ENCODE measurements around the gene DRICH1. TPM values are rescaled to one million over a fixed set of nuclear protein-coding genes. Genes with fewer than 3 reads are reported as not detected.
A peak's percentile ranks its signal among the peaks of the same experiment; 100 is the strongest.
"Not testable (repeated sequence)": the region's sequence is repeated elsewhere in the genome, so short reads cannot be mapped to it uniquely, and the experiment has no call there.

DRICH1 gene
- total RNA-seq, 1 donor from 2014 or later: not detected

DNA sequence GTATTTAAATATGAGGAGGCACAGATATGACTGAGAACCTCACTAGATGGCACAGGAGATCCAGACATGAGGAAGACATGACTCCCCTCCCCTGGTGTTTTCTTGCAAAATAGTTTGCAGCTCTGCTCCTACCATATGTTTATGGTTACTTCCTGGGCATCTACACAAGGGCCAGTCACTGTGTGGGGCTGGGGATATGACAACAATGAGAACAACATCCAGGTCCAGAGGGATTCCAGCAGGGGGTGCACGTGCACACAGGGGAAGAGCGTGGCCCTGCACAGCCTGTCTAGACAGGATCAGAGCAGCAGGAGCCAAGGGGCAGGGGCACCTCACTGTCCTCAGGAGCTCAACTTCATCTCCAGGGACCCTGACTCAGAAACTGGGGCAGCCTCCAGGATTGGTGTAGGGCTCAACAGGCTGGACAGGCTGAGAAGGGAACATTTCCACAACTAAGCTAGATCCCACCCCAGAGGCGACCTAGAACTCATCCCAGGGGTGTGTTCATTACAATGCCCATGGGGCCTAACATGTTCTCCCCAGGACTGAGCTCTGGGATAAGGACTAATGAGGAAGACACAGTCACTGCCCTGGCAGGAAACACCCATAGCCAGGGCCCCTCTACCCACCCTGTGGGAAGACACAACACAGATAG lies 4.6 kb downstream of the DRICH1 start:
- H3K4me1 ChIP-seq; H3K4me3 ChIP-seq; H3K27me3 ChIP-seq; H3K27ac ChIP-seq; H3K9me3 ChIP-seq; DNase-seq (ENCODE audit: low spot score in 2 of 2); intact Hi-C loops (cut with DNase I); H3K36me3 ChIP-seq: not testable (repeated sequence)
- TF ChIP-seq, protein P1, sequence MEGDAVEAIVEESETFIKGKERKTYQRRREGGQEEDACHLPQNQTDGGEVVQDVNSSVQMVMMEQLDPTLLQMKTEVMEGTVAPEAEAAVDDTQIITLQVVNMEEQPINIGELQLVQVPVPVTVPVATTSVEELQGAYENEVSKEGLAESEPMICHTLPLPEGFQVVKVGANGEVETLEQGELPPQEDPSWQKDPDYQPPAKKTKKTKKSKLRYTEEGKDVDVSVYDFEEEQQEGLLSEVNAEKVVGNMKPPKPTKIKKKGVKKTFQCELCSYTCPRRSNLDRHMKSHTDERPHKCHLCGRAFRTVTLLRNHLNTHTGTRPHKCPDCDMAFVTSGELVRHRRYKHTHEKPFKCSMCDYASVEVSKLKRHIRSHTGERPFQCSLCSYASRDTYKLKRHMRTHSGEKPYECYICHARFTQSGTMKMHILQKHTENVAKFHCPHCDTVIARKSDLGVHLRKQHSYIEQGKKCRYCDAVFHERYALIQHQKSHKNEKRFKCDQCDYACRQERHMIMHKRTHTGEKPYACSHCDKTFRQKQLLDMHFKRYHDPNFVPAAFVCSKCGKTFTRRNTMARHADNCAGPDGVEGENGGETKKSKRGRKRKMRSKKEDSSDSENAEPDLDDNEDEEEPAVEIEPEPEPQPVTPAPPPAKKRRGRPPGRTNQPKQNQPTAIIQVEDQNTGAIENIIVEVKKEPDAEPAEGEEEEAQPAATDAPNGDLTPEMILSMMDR (IDR thresholded peaks at IDR 0.05): peak in 1 of 3 experiments; percentile 14

DNA sequence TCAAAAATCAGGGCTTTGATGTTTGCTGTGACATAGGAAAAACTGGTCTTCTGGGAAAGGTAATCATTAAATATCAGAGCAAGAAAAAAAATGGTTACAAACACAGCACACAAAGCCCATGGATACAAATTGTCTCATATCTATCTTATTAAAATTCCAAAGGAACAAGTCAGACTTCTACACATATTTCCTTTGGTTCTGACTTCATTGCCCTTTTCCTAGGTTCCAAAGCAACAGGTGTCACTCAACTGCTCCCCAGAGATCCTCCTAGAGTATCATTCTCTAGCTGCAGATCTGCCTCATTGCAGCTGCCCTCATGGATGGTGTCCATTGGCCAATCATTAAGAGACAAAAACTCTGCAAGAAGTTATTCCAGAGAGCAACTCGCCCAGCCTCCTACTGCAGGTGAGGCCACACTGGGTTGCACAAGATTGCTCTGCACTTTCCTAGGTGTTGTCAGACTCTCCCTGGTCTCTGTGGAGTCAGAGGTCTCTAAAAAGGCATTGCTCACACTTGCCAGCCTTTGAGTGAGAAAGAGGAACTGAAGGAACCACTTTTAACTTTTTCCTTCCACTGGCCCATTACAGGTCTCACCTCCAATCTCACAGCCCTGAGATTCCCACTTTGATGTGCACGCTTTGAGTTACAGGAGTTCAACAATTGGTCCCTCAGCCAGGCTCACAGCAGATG lies 5.7 kb downstream of the DRICH1 start:
- H3K27ac ChIP-seq: no peak overlapping the region
- H3K9me3 ChIP-seq: no peaks in the 10 kb centered on the region
- H3K4me1 ChIP-seq: no peaks in the 10 kb centered on the region
- TF ChIP-seq, protein P1 (IDR thresholded peaks at IDR 0.05): no peak
- DNase-seq (ENCODE audit: low spot score in 2 of 2): no peak
- no peaks in the 10 kb centered on the region for H3K36me3 ChIP-seq
- intact Hi-C loops (cut with DNase I): no loop called here
- H3K27me3 ChIP-seq: no peaks in the 10 kb centered on the region
- H3K4me3 ChIP-seq: no peak overlapping the region

- Histone ChIP-seq H3K36me3 (no peaks in the 10 kb centered on the region), H3K27me3 (no peaks in the 10 kb centered on the region), H3K4me3 (no peak overlapping the region), H3K9me3 (no peaks in the 10 kb centered on the region), H3K4me1 (no peaks in the 10 kb centered on the region), H3K27ac (no peak overlapping the region)
- intact Hi-C loops (cut with DNase I): no loop called here
- TF ChIP-seq, protein P1 (IDR thresholded peaks at IDR 0.05): no peak
- DNase-seq (ENCODE audit: low spot score in 2 of 2): no peak
Measured at GRCh38 chr22:23622634-23623033, 9.5 kb downstream of the DRICH1 start.

GRCh38 chr22:23621916-23622315 lies 10.2 kb downstream of the DRICH1 start:
- intact Hi-C loops (cut with DNase I); H3K27ac ChIP-seq; H3K4me1 ChIP-seq; H3K9me3 ChIP-seq; H3K36me3 ChIP-seq; H3K4me3 ChIP-seq; H3K27me3 ChIP-seq; DNase-seq (ENCODE audit: low spot score in 2 of 2): not testable (repeated sequence)

DNA sequence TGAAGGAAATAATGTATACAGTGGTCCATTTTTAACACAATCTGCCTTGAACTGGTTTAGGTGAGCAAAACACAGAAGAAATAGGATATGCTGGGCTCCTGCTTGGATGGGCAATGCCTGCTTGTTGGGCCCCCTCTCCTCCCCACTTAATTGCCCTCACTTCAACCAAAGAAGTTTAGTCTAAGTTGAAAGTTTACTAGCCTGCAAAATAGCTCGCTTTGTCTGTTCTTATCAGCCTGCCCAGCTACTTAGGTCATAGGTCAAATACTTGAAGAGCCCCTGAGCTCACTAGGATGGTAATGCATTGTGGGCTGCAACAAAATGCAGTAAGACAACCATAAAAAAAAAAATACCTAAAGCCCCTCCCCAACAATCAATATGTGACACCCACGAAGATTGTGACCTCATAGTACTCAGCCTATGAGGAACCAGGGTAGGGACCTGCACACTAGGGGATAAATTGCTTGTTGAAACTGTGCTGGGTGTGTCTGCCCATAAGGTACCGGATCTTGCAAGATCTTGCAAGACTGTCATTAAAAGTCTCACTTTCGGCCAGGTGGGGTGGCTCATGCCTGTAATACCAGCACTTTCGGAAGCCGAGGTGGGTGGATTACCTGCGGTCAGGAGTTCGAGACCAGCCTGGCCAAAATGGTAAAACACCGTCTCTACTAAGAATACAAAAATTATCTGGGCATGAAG lies 10.9 kb downstream of the DRICH1 start:
- TF ChIP-seq, protein P1 (IDR thresholded peaks at IDR 0.05): no peak
- Histone ChIP-seq H3K27me3 (no peaks in the 10 kb centered on the region), H3K4me1 (no peaks in the 10 kb centered on the region), H3K36me3 (no peaks in the 10 kb centered on the region), H3K4me3 (no peak overlapping the region), H3K9me3 (no peaks in the 10 kb centered on the region), H3K27ac (no peak overlapping the region)
- intact Hi-C loops (cut with DNase I): no loop called here
- DNase-seq (ENCODE audit: low spot score in 2 of 2): no peak
